Hematopoietic multipotent progenitor cell (in vitro differentiated cells): ENCODE results near the gene AP1G1. TPM values are rescaled to one million over a fixed set of nuclear protein-coding genes. Genes with fewer than 3 reads are reported as not detected.
A peak's percentile ranks its signal among the peaks of the same experiment; 100 is the strongest.
"Not testable (repeated sequence)": the region's sequence is repeated elsewhere in the genome, so short reads cannot be mapped to it uniquely, and the experiment has no call there.

Source experiments
- DNase-seq, 3 donors: peaks; one replicate each; pipeline ENCODE4 v3.0.0-alpha.2; 2011 to 2015; ENCODE audit warnings: low read depth in 2 of 3, low spot score in 2 of 3
- total RNA-seq: library from RNA; depleted of rRNA; stranded (reverse); fragments of >200 nt; gene quantifications from one replicate; pipeline ENCODE4 v1.2.3, GENCODE V29; 2012

AP1G1 gene
- total RNA-seq, 1 donor, result 40.7 TPM

DNA sequence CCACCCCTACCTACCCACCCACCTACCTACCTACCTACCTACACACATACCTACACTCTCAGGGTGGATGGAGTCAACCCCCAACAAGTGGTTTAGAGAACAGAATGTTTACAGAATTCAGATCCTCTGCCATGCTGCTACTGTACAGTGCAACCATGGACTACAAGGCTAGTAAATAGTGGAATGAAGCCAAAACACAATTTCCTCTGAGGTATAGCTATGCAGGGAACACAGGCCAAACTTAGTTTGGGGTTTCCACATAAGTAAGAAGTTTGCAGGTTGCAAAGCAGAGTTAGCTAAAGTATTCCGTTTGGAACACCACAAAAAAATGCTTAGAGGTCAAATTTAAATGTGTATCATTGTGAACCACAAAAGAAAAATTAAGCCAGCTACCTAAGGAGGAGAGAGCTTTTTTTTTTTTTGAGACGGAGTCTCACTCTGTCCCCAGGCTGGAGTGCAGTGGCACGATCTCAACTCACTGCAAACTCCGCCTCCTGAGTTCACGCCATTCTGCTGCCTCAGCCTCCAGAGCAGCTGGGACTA lies 2.7 kb upstream of the AP1G1 start:
- DNase-seq, result peak in 2 of 3 donors; percentile 72 to 88

DNA sequence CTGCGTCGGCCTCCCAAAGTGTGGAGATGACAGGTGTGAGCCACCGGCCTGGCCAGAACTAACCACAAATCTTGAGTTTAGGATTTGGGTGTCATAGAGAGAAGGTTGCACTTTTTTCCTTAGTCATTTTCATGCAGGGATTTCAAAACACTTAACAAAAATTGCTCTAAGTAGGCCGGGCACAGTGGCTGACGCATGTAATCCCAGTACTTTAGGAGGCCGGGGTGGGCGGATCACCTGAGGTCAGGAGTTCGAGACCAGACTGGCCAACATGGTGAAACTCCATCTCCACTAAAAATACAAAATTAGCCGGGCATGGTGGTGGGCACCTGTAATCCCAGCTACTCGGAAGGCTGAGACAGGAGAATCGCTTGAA lies 1.5 kb upstream of the AP1G1 start:
- DNase-seq, result not testable (repeated sequence)

DNA sequence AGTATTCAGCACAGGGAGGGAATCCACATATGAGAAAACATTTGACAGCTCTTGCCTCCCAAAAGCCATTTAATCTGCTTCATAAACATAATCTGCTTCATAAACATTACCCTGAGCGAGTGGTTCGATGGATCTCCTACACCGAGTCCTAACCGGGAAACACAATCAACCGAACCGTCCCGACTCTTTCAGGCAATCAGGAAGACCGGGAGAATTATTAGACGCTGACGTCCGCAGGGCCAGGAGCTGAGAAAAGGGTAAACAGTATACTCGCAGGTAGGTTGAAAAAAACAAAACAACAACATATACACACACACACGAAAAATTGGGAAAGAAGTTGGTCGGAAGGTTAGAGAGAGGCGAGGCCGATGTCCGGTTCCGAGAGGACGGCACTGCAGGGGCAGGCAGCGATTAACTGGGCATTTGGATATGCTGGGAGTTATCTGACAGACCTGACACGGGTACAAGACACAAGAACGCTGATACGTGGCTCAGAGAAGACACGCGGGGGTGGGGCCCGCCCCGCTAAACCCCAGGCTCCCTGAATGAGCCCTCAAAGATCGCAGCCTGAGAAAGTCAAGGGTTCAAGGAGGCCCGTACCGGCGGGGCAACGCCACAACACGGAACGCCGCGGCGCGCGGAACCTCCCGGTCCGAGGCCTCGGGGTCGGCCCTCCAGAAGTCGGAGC lies 585 bp downstream of the AP1G1 start:
- peak in 1 of 3 donors; percentile 19 for DNase-seq

DNA sequence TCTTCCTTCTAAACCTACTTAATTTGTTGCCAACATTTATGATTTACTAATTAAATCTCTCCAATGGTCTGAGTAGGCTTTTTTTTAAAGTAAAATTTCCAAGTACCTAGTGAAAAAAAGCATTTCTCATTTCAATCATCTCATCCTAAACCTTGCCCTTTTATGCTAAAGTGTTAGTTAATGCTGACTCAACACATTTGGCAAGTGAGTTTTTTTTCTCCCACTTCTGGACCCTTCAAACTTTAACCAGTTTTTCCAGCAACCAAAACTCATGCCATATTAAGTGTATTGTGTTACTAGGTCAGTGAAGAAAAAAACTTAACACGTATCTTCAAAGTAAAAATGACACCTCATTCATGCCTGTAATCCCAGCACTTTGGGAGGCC lies 5.3 kb downstream of the AP1G1 start:
- no peak for DNase-seq

DNA sequence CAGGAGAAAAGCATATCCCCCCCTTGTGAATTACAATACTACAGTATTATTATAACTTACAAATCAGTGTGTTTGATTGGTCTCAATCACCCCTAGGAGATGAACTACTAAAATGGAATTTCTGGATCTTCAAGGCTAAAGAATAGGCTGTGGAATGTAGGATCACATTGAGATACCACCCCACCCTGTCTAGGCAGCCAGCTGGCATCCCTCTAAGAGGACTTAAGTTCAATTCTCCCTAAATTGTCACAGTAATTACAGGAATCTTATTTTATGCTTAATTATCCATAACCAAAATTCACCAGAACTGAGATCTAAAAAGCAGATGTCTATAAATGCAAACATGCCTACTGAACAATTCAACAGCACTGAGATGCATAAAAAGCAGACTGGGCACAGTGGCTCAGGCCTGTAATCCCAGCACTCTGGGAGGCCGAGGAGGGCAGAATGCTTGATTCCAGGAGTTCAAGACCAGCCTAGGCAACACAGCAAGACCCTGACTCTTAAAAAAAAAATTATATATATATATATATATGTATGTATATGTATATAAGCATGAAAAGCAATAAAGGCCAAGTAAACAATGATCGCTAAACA lies 12.0 kb downstream of the AP1G1 start:
- DNase-seq, result no peak

DNA sequence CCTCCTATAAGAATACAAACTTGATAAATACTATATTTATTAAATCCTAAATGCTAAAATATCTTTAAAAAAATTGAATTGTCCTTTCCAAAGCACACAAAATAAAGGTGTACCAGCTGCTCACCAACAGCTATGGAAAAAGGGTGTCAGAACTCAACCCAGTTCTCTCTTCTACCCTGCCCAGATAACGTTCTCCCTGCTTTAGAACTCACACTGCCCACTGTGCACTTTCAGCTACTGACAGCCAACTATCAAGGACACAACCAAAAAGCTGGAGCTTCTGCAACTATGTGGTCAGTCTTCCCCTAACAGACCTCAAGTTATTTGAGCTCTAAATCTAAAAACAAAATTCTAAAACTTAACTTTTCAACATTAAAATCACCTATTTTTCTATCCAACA lies 13.7 kb downstream of the AP1G1 start:
- DNase-seq, result no peak

DNA sequence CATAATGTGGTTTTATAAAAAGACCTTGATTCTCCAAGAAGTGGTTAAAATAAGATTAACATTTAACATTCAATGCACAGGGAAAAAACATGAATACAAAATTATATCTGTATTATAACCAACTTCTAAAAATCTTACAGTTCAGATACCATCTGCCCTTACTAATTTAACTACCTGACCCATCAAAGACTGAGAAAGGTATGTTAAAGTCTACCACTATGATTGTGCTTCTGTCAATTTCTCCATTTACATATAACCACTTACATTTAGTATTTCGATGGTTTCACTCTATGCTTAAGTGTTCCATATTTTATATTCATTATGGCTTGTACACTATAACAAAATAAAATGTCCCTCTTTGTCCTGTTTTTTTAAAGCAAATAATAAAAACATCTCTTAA lies 14.6 kb downstream of the AP1G1 start:
- DNase-seq, result no peak

DNA sequence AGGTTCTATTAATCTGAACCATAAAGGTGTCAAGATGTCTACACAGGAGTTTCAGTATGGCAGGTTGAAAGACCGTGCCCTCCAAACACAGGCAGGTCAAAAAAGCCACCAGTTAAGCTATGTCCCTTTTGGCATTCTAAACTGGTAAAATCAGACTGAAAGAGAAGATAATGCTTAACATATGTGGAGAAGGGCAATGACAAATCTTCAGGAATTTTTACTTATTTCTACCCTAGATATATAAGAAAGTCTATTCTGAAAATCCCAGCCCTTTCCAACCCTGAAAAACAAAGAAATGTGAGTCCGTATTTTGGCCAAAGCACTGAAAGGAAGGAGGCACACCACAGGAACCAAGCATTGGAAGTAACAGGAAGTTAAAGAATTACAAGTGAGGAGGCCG lies 16.5 kb downstream of the AP1G1 start:
- no peak for DNase-seq

DNA sequence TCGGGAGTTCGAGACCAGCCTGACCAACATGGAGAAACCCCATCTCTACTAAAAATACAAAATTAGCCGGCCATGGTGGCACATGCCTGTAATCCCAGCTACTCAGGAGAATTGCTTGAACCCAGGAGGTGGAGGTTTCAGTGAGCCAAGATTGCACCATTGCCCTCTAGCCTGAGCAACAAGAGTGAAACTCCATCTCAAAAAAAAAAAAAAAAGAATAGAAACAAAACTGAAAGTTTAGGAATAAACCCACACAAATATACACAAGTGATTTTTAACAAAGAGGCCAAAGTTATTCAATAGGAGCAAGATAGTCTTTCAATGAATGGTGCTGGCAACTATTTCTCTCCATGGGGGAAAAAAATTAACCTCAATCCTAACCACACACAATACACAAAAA lies 18.3 kb downstream of the AP1G1 start:
- DNase-seq, result not testable (repeated sequence)

DNA sequence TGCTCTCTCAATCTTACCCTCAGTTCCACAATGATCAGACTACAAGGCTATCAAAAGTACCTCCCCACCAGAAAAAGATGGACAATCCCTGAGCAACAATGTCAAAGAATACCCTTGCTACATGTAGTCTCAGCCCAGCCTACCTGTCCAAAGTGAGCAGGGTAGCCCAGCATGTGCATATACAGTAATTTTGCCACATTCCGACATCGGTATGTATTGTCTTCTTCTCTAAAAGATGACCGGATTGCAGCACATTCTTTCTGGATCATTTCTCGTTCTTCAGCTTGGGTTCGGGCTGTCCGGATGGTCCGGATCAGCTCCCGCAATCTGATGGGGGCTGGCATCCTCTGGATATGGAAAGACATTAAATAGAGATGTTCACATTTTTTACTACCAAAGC lies 19.5 kb downstream of the AP1G1 start:
- DNase-seq, result no peak

DNA sequence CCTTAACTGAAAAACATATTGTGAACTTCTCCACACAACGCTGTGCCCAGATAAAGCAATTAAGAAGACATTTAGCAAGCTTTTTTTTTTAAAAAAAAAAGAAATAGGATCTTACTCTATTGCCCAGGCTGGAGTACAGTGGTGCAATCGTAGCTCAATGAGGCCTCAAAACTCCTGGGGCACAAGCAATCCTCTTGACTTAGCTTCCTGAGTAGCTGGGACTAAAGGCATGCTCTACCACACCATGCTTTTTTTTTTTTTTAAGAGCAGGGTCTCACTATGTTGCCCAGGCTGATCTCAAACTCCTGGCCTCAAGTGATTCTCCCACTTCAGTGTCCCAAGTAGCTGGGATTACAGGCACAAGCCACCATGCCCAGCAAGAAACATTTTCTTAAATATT lies 20.1 kb downstream of the AP1G1 start:
- no peak for DNase-seq

DNA sequence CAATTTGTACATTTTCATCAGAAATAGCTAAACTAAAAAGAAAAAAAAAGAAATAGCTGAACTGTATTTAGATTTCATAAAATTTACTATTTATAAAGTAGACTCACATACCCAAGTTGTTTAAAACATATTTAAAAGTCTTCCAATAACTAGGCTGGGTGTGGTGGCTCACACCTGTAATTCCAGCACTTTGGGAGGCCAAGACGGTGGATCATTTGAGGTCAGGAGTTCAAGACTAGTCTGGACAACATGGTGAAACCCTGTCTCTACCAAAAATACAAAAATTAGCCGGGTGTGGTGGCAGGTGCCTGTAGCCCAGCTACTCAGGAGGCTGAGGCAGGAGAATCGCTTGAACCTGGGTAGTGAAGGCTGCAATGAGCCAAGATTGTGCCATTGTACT lies 23.5 kb downstream of the AP1G1 start:
- DNase-seq, result not testable (repeated sequence)

DNA sequence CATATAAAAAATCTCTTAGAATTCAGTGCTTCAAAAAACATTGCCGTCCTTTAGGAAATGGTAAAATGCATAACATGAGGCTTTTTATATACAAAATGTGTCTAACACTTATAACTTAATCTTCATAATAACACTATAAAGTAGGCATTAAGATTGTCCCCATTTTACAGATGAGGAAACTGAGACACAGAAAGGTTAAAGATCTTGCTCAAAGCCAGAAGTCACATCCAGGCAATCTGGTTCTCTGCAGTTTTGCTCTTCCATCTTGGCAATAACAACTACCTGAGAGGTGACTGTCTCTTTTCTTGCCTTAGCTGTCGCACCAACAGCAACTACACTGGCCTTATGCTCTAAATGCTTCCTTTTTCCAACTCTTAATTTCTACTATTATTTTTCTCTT lies 24.5 kb downstream of the AP1G1 start:
- no peak for DNase-seq

DNA sequence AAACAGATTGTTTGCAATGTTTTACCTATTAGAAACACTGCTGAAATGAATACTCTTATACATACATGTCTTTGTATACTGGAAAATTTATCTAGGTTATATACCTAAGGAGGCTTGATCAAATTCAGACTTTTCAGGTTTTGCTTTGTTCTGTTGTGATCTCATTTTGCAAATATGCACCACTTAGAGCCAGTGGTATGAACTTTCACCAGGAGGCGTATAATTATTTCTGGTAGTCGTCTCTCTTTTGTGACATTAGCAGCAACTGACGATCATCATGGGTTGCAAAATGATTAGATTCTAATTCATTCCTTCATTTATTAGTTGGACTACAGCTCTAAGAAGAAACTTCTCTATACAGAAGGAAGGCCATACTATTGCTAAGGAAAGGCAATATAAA lies 26.9 kb downstream of the AP1G1 start:
- no peak for DNase-seq

DNA sequence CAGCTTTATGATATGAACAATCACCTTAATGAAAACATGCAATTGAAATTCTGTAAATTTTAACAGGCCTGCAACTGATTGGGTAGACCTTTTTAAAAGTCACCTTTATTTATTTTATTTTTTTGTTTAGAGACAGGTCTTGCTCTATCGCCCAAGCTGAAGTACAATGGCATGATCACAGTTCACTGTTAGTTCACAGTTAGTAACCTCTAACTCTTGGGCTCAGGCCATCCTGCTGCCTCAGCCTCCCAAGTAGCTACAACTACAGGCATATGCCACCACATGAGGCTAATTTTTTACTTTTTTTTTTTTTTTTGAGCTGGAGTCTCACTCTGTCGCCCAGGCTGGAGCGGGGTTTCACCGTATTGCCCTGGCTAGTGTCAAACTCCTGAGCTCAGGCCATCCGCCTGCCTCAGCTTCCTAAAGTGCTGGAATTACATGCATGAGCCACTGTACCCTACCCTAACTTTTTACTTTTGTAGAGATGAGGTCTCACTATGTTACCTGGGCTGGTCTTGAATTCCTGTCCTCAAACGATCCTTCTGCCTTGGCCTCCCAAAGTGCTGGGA lies 28.0 kb downstream of the AP1G1 start:
- no peak for DNase-seq

DNA sequence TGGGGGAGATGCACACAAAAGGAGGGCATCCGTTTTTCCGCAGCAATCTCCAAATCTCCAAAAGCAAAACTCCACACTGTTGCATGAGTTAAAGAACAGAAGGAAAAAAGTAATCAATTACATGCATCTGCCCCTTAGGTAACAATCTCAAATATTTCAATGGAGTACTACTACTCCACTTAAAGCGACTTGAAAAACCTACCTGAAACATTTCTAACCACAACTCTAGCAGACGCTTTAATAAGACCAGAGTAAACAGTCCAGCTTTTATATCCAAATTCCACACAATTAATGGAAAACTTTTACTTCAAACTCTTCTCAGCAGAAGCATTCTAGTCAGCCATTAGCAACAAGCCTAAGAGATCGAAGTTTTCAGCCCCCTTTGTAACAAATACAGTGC lies 29.9 kb downstream of the AP1G1 start:
- no peak for DNase-seq

DNA sequence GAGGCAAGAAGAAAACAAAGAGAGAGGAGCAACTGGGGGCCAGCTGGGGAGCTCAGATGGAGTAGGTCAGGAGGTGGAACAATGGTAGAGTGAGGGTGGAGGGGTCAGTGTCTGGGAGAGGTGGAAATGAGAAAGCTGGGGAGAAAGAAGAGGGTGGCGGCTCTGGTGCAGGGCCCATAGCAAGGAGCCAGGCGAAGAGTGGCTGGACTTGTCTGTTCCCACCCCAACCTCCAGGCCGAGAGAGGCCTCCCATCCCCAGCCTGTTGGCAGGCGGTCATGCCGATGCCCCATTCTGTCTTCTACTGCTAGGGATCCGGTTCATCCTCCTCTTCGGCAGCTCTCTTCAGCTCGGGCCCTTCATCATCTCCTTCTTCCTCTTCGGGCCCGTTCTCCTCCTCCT lies 31.3 kb downstream of the AP1G1 start:
- DNase-seq, result no peak

DNA sequence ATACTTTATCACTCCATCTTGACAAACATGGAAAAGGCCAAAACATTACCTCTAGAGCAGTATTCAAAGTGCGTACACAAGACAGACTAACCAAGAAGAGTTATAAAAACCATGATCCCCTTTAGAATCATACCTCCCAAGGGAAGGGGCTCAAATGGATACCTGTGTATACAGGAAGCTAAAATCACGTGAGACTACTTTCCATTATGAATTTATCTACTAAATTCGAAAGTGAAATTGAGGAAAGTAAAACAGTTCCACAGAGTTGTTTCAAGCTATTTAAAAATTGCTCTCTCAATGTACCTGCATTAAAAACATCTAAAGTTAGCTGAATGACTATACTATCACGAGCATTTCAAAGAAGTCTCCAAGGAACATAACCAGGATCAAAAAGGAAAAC lies 32.7 kb downstream of the AP1G1 start:
- no peak for DNase-seq

DNA sequence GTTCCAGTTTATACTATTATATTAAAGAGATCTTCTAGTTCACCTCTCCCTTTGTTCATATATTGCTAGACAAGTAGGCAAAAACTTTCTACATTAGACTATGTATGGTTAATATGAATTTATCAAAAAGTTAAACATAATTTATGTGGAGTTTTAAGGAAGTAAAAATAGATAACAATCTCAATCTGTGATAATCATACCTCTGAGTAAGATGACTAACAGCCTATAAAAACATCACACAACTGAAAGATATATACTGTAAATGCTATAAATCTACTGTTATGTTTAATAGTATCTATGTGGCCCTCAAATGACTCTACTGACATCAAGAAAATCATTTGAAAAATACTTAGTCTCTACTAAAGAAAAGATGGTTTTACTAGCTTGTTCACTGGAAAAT lies 37.1 kb downstream of the AP1G1 start:
- DNase-seq, result no peak

DNA sequence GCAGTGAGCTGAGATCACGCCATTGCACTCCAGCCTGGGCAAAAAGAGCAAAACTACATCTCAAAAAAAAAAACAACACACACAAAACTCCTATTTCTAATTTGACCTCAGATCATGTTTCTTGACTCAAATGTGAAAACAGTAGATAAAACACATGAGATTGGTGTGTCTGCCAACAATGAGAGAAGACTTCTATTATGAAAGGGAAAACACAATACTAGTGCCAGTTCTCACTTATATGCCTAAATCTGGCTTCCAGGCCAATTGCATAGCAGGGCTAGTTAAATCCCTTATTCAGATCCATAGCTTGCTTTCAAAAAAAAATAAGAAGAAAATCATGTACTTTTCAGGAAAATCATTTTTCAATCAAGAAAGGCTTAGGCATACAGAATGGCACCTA lies 39.4 kb downstream of the AP1G1 start:
- no peak for DNase-seq

DNA sequence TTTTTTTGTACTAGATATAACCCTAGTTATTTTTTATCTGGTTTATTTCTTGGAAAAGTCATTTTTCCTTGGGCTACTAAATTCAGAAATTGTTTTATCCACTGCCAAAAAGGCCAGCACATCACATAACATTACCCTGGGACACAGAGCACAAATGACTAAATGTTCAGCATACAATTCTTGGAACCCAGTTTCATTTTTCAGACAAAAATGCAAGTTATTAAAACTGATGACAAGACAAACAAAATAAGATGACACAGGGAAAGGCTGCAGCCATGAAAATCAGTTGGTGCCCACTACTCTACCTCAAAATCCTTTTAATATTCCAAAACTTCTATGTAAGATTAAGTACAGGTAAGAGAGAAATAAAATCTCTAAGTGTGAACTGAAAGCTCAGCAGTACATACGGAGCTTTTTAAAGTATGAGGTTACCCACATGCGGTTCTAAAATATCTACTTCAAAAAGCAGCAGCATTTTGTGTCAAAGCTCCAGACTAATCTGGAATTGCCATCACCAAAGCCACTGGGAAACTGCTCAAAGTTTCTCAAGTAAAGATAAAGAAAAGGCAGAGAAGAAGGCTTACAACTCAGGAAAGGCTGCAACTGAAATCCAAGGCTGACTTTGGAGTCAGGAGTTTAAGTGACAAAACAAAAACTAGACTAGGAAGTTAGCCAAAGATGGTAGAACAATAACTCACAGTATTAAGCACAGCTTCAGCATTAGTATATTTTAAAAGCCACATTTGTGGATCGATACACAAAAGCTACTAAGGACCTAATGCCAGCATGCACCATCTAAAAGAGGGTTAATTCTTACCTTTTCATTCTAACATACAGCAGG lies 41.4 kb downstream of the AP1G1 start:
- DNase-seq, result no peak
